Lung (tissue), 12 donors: Measurements from ENCODE around the gene OPCML. TPM values are rescaled to one million over a fixed set of nuclear protein-coding genes. Genes with fewer than 3 reads are reported as not detected.

Experiments used
- ATAC-seq: fragments of 200-7000 bp; cut with Tn5 transposase; one replicate; pipeline ENCODE4 v1.9.1; 2020; ENCODE audit warnings: moderate number of reproducible peaks; ENCODE audit not compliant: insufficient read depth, low FRiP score
- DNase-seq, 3 donors: peaks; one replicate each; pipeline ENCODE4 v3.0.0-alpha.2; 2013 to 2017
- H3K27ac ChIP-seq, 2 donors: one replicate each; pipeline ENCODE4 v1.5.1; 2013; ENCODE audit warnings: mild to moderate bottlenecking in 2 of 2, moderate library complexity in 2 of 2, control low read depth in 1 of 2, inconsistent platforms in 1 of 2, low read depth in 1 of 2, low read length in 1 of 2
- H3K27me3 ChIP-seq, 3 donors: one replicate each; pipeline ENCODE4 v1.5.1; 2013; ENCODE audit warnings: low read length in 2 of 3; ENCODE audit not compliant: control insufficient read depth in 3 of 3, insufficient read depth in 3 of 3
- H3K36me3 ChIP-seq, 4 donors: one replicate each; pipeline ENCODE4 v1.5.1; 2013; ENCODE audit warnings: low read length in 4 of 4, mild to moderate bottlenecking in 1 of 4, moderate library complexity in 1 of 4; ENCODE audit not compliant: control insufficient read depth in 4 of 4, insufficient read depth in 4 of 4
- H3K4me1 ChIP-seq, 5 donors: one replicate each; pipeline ENCODE4 v1.5.1; 2013; ENCODE audit warnings: low read length in 5 of 5, mild to moderate bottlenecking in 2 of 5, moderate library complexity in 1 of 5; ENCODE audit not compliant: control insufficient read depth in 5 of 5, insufficient read depth in 5 of 5
- H3K4me3 ChIP-seq: one replicate; pipeline ENCODE4 v1.5.1; 2013; ENCODE audit warnings: mild to moderate bottlenecking, control low read depth, moderate library complexity
- H3K9ac ChIP-seq, 2 donors: one replicate each; pipeline ENCODE4 v1.5.1; 2013; ENCODE audit warnings: low read length in 2 of 2, control low read depth in 1 of 2; ENCODE audit not compliant: insufficient read depth in 1 of 2
- H3K9me3 ChIP-seq, 4 donors: one replicate each; pipeline ENCODE4 v1.5.1; 2013; ENCODE audit warnings: low read length in 3 of 4, mild to moderate bottlenecking in 1 of 4, moderate library complexity in 1 of 4; ENCODE audit not compliant: control insufficient read depth in 4 of 4, insufficient read depth in 3 of 4
- WGBS, 2 donors: extraction: QIAGEN DNeasy Blood & Tissue Kit; methylation state at CpG; one replicate each; pipeline ENCODE4 v1.1.7; 2013; 5-methylcytosine and 5-hydroxymethylcytosine counted together
- polyA plus RNA-seq, 2 donors: library from polyadenylated mRNA; stranded (reverse); fragments of 200-250 nt; gene quantifications; one replicate each; pipeline ENCODE4 v1.2.1, GENCODE V29; 2013
- total RNA-seq, 2 donors: library from RNA; depleted of rRNA in 1 of 2; stranded (reverse); fragments of >200 nt in 1 of 2; gene quantifications; one replicate each; pipeline ENCODE4 v1.2.1, GENCODE V29; 2014 to 2021
- TF ChIP-seq, protein P1 (sequence below): IDR thresholded peaks from 2 replicates; pipeline ENCODE4 v1.5.1; 2012; ENCODE audit warnings: mild to moderate bottlenecking; ENCODE audit errors: control extremely low read depth, extremely low read depth
- donor health status: control.
- donor health status: control.
- donor health status: Bipolar disorder and iron deficiency.
- donor health status: healthy.
- donor health status: DM: yes; HTN: yes; CAD: no.

OPCML gene
- total and polyA plus RNA-seq, 4 donors: 0.49 to 0.74 TPM; not detected in 2

DNA sequence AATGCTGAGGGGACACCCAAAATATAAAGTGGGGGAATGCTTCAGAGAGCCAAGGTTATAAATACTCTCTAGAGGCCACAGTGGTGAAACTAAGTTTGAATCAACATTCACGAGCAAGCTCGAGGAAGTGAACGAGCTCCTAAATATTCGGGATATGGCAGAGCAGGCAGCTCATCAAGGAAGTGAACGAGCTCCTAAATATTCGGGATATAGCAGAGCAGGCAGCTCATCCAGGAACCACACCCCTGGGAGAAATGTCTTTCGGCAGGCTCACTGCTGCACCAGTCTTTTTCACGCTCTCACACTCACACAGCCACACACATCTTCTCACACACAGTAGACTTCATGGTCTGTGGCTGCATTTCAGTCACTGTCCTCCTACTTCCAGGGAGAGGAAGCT is 787.5 kb downstream of the OPCML start:
- WGBS, 2 donors: 52 to 61% methylated on average over 8 of the region's 8 CpGs
- H3K27me3 ChIP-seq: peaks cover 0 to 2% (median 0%) of the 10 kb centered on the region in 3 donors
- no peak overlapping the region for H3K27ac ChIP-seq
- H3K9ac ChIP-seq: no peak overlapping the region
- peaks cover 0 to 3% (median 0%) of the 10 kb centered on the region in 5 donors for H3K4me1 ChIP-seq
- ATAC-seq: no peak
- no peak for DNase-seq
- H3K36me3 ChIP-seq: no peaks in the 10 kb centered on the region
- TF ChIP-seq, protein P1, sequence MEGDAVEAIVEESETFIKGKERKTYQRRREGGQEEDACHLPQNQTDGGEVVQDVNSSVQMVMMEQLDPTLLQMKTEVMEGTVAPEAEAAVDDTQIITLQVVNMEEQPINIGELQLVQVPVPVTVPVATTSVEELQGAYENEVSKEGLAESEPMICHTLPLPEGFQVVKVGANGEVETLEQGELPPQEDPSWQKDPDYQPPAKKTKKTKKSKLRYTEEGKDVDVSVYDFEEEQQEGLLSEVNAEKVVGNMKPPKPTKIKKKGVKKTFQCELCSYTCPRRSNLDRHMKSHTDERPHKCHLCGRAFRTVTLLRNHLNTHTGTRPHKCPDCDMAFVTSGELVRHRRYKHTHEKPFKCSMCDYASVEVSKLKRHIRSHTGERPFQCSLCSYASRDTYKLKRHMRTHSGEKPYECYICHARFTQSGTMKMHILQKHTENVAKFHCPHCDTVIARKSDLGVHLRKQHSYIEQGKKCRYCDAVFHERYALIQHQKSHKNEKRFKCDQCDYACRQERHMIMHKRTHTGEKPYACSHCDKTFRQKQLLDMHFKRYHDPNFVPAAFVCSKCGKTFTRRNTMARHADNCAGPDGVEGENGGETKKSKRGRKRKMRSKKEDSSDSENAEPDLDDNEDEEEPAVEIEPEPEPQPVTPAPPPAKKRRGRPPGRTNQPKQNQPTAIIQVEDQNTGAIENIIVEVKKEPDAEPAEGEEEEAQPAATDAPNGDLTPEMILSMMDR: no peak
- H3K4me3 ChIP-seq: no peak overlapping the region
- peaks cover 0 to 3% (median 0%) of the 10 kb centered on the region in 4 donors for H3K9me3 ChIP-seq

DNA sequence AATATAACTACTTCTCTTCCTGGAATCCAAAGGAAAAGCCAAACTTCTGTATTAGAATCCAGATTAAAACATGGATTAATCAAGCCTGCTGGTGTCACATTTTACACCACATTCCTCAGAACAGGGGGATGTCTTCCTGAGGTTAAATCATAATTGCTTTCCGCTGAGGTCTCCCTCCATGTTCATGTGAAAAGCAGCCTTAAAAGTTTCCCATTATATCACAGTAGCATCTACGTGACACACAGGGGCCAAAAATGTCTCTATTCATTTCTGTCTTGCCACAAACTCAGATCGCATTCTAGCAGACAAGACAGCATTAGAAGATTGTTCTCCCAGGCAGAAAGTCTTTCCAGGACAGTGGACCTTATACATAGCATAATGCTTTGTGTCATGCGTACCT is 788.7 kb downstream of the OPCML start:
- 90 to 93% methylated on average over 4 of the region's 4 CpGs for WGBS, 2 donors
- ATAC-seq (no peak), DNase-seq (no peak)
- no peaks in the 10 kb centered on the region for H3K36me3 ChIP-seq
- H3K9ac ChIP-seq: no peak overlapping the region
- peaks cover 0 to 2% (median 0%) of the 10 kb centered on the region in 3 donors for H3K27me3 ChIP-seq
- no peak overlapping the region for H3K27ac ChIP-seq
- TF ChIP-seq, protein P1: no peak
- no peak overlapping the region for H3K4me3 ChIP-seq
- H3K9me3 ChIP-seq: peaks cover 0 to 3% (median 0%) of the 10 kb centered on the region in 4 donors
- H3K4me1 ChIP-seq: peaks cover 0 to 3% (median 0%) of the 10 kb centered on the region in 5 donors

DNA sequence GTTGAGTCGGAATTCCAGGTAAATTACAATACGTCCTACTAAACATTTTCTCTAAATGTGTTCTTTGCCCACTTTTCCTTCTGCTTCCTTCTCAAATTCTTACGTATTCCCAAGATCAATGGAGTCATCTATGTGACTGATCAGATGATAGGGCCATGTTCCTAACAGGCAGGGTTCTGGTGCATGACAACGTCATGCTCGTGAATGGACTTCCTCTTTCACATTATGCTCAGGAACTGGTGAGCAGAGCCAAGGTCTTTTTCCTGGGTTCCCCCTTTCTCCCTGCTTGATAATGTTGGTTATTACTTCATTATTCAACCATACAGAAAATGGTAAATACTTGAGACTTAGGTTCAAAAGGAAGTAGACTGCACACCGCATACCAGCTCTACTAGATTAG is 789.4 kb downstream of the OPCML start:
- Histone ChIP-seq H3K4me1 (peaks cover 0 to 3% (median 0%) of the 10 kb centered on the region in 5 donors), H3K27ac (no peak overlapping the region), H3K27me3 (peaks cover 0 to 3% (median 2%) of the 10 kb centered on the region in 3 donors), H3K9ac (no peak overlapping the region), H3K36me3 (no peaks in the 10 kb centered on the region), H3K4me3 (no peak overlapping the region), H3K9me3 (peaks cover 0 to 3% (median 0%) of the 10 kb centered on the region in 4 donors)
- no peak for DNase-seq
- TF ChIP-seq, protein P1: no peak
- no peak for ATAC-seq
- 64 to 66% methylated on average over 6 of the region's 6 CpGs for WGBS, 2 donors

DNA sequence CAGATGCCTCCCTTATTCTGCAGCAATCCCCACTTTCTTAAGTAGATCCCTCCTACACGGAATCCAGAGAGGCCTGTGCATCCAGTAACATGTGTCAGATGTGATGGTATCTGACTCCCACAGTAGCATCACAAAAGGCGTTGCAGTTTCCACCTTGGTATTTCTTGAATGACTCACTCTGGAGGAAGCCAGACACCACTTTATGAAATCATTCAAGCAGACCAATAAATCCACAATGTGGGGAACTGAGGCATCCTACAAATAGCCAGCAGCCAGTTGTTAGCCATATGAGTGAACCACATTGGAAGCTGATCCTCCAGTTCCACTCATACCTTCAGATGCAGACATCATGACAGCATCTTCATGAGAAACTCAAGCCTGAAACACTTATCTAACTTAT is 798.1 kb downstream of the OPCML start:
- Histone ChIP-seq H3K36me3 (no peaks in the 10 kb centered on the region), H3K9me3 (no peaks in the 10 kb centered on the region), H3K9ac (no peak overlapping the region), H3K27me3 (peaks cover 0 to 3% (median 0%) of the 10 kb centered on the region in 3 donors), H3K4me1 (no peaks in the 10 kb centered on the region), H3K27ac (no peak overlapping the region), H3K4me3 (no peak overlapping the region)
- DNase-seq (no peak), ATAC-seq (no peak)
- 72 to 75% methylated on average over 2 of the region's 2 CpGs for WGBS, 2 donors
- TF ChIP-seq, protein P1: no peak
